ENCODE results near the gene YWHAH. TPM values are rescaled to one million over a fixed set of nuclear protein-coding genes. Genes with fewer than 3 reads are reported as not detected.

The YWHAH gene
- total RNA-seq, 2 donors from 2014 or later: 162 to 193 TPM

DNA sequence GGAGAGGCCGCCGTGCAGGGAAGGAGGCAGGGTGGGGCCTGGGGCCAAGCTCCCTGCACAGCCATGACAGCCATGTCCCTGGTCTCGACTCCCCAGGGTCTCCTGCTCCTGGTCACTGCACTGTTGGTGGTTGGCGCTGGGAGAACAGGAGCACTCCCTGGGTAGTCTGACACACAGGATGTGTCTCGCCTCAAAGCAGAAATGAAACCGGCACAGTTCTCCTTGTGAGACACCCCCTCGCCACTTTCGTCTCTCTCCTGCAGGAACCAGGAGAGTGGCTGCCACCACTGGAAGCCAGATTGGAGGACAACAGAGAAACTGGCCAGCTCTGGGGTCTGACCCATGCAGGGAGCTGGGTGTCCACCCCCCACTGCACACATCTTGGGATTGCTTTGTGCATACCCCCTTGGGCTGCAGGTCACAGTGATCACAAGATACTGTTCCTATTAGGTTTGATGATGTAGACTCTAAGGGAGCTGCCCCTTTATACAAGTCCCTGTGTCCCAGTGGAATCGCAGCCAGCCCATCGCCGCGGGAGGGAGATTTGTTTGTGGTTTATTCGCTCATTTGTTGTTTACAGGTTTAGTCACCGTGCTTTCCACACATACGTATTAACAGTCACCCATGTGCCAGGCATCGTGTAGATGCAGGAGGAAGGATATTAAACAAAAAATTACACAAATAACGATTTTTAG lies 27.0 kb upstream of the YWHAH start:
- H3K36me3 ChIP-seq (ENCODE audit: control insufficient read depth, insufficient read depth, low read length): no peaks in the 10 kb centered on the region
- H3K27ac Mint-ChIP-seq: no peak overlapping the region
- no peak overlapping the region for H3K4me3 ChIP-seq (ENCODE audit: low read length)
- TF ChIP-seq, protein P1, sequence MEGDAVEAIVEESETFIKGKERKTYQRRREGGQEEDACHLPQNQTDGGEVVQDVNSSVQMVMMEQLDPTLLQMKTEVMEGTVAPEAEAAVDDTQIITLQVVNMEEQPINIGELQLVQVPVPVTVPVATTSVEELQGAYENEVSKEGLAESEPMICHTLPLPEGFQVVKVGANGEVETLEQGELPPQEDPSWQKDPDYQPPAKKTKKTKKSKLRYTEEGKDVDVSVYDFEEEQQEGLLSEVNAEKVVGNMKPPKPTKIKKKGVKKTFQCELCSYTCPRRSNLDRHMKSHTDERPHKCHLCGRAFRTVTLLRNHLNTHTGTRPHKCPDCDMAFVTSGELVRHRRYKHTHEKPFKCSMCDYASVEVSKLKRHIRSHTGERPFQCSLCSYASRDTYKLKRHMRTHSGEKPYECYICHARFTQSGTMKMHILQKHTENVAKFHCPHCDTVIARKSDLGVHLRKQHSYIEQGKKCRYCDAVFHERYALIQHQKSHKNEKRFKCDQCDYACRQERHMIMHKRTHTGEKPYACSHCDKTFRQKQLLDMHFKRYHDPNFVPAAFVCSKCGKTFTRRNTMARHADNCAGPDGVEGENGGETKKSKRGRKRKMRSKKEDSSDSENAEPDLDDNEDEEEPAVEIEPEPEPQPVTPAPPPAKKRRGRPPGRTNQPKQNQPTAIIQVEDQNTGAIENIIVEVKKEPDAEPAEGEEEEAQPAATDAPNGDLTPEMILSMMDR (conservative IDR thresholded peaks at IDR 0.05): no peak
- H3K36me3 Mint-ChIP-seq (ENCODE audit: low read depth): no peaks in the 10 kb centered on the region
- DNase-seq: no peak
- H3K9ac ChIP-seq (ENCODE audit: extremely low read depth, low read length, poor library complexity, severe bottlenecking): no peak overlapping the region
- H3K27me3 ChIP-seq (ENCODE audit: control insufficient read depth, insufficient read depth, low read length, poor library complexity, severe bottlenecking): no peaks in the 10 kb centered on the region
- WGBS, 2 experiments (ENCODE audit: insufficient coverage in 1 of 2, insufficient read length in 1 of 2): 84 to 88% methylated on average over 11 to 14 of the region's 17 CpGs
- H3K9me3 ChIP-seq (ENCODE audit: control insufficient read depth, low read length): no peaks in the 10 kb centered on the region
- peaks cover 10% of the 10 kb centered on the region for H3K4me1 Mint-ChIP-seq
- no peak overlapping the region for H3K27ac ChIP-seq (ENCODE audit: low read depth, low read length)
- H3K9me3 Mint-ChIP-seq: no peaks in the 10 kb centered on the region
- H3K4me1 ChIP-seq (ENCODE audit: control insufficient read depth, insufficient read depth, low read length): peaks cover 5% of the 10 kb centered on the region
- H3K27me3 Mint-ChIP-seq (ENCODE audit: insufficient read depth): no peaks in the 10 kb centered on the region
- no peak overlapping the region for H3K4me3 Mint-ChIP-seq

DNA sequence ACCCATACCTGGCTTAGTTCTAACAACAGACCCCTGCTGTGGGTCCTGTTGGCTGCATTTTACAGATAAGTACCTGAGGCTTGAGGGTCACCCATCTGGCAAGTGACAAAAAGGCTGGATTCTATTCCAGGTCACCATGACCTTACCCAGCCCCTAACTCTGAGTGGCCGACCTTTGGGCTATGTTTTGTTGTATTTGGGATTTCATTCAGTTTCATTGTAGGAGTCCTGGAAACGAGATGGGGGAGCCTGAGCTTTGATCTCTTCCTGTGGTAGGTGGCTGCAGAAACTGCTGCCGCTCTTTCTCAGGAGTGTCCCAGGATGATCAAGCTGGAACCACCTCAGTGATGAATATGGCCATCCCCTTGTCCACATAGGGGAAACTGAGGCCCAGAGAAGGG lies 24.6 kb upstream of the YWHAH start:
- H3K4me1 Mint-ChIP-seq: peaks cover 10% of the 10 kb centered on the region
- H3K36me3 ChIP-seq (ENCODE audit: control insufficient read depth, insufficient read depth, low read length): no peaks in the 10 kb centered on the region
- H3K9me3 ChIP-seq (ENCODE audit: control insufficient read depth, low read length): no peaks in the 10 kb centered on the region
- H3K4me3 Mint-ChIP-seq: no peak overlapping the region
- no peak for DNase-seq
- TF ChIP-seq, protein P1 (conservative IDR thresholded peaks at IDR 0.05): no peak
- no peak overlapping the region for H3K9ac ChIP-seq (ENCODE audit: extremely low read depth, low read length, poor library complexity, severe bottlenecking)
- no peak overlapping the region for H3K4me3 ChIP-seq (ENCODE audit: low read length)
- WGBS, 2 experiments (ENCODE audit: insufficient coverage in 1 of 2, insufficient read length in 1 of 2): 83 to 89% methylated on average over 2 to 3 of the region's 3 CpGs
- no peak overlapping the region for H3K27ac ChIP-seq (ENCODE audit: low read depth, low read length)
- no peaks in the 10 kb centered on the region for H3K27me3 Mint-ChIP-seq (ENCODE audit: insufficient read depth)
- no peaks in the 10 kb centered on the region for H3K36me3 Mint-ChIP-seq (ENCODE audit: low read depth)
- H3K27me3 ChIP-seq (ENCODE audit: control insufficient read depth, insufficient read depth, low read length, poor library complexity, severe bottlenecking): no peaks in the 10 kb centered on the region
- H3K27ac Mint-ChIP-seq: no peak overlapping the region
- no peaks in the 10 kb centered on the region for H3K9me3 Mint-ChIP-seq
- H3K4me1 ChIP-seq (ENCODE audit: control insufficient read depth, insufficient read depth, low read length): peaks cover 5% of the 10 kb centered on the region

DNA sequence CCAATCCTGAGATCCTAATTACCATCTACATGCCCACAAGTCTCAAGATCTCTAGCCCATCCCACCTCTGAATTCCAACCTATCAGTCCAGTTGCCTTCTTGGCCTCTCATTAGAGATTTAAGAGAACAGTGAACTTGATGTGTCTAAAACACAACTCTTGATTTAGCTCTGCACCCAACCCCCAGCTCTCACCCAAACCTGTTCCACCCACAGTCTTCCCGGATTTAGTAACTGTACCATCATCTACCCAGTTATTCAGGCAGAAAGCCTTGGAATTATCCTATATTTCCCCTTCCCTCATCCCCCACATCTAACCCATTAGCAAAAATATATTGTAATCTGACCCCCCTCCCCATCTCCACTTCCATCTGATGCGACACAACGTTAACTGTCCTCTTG lies 24.0 kb upstream of the YWHAH start:
- TF ChIP-seq, protein P1 (conservative IDR thresholded peaks at IDR 0.05): no peak
- peaks cover 5% of the 10 kb centered on the region for H3K4me1 ChIP-seq (ENCODE audit: control insufficient read depth, insufficient read depth, low read length)
- H3K4me3 ChIP-seq (ENCODE audit: low read length): no peak overlapping the region
- 90 to 100% methylated on average over 2 to 3 of the region's 3 CpGs for WGBS, 2 experiments (ENCODE audit: insufficient coverage in 1 of 2, insufficient read length in 1 of 2)
- H3K9ac ChIP-seq (ENCODE audit: extremely low read depth, low read length, poor library complexity, severe bottlenecking): no peak overlapping the region
- peaks cover 9% of the 10 kb centered on the region for H3K4me1 Mint-ChIP-seq
- no peak for DNase-seq
- no peaks in the 10 kb centered on the region for H3K27me3 Mint-ChIP-seq (ENCODE audit: insufficient read depth)
- no peaks in the 10 kb centered on the region for H3K9me3 ChIP-seq (ENCODE audit: control insufficient read depth, low read length)
- no peaks in the 10 kb centered on the region for H3K9me3 Mint-ChIP-seq
- no peaks in the 10 kb centered on the region for H3K36me3 ChIP-seq (ENCODE audit: control insufficient read depth, insufficient read depth, low read length)
- H3K4me3 Mint-ChIP-seq: no peak overlapping the region
- no peak overlapping the region for H3K27ac ChIP-seq (ENCODE audit: low read depth, low read length)
- no peaks in the 10 kb centered on the region for H3K27me3 ChIP-seq (ENCODE audit: control insufficient read depth, insufficient read depth, low read length, poor library complexity, severe bottlenecking)
- H3K36me3 Mint-ChIP-seq (ENCODE audit: low read depth): no peaks in the 10 kb centered on the region
- no peak overlapping the region for H3K27ac Mint-ChIP-seq
